SK-N-SH treated with all-trans-retinoic acid at 6 μM for 48 hours (cell line): ENCODE data around the gene TBC1D25.

Source experiments
- ATAC-seq: fragments of 200-7000 bp; cut with Tn5 transposase; 3 replicates; pipeline ENCODE4 v1.9.1; 2020; ENCODE audit warnings: mild to moderate bottlenecking, moderate library complexity
- ARNTL ChIP-seq: fragments of 450-650 bp; formaldehyde crosslinking; IDR thresholded peaks from 2 replicates; pipeline ENCODE4 v1.5.0; 2020; ENCODE audit warnings: low read depth, mild to moderate bottlenecking, moderate library complexity, borderline replicate concordance
- BACH2 ChIP-seq: fragments of 250-450 bp; sonication (Bioruptor Pico); IDR thresholded peaks from 2 replicates; pipeline ENCODE4 v1.9.0; 2021; ENCODE audit warnings: mild to moderate bottlenecking, borderline replicate concordance
- CSDC2 ChIP-seq: fragments of 250-450 bp; sonication (Bioruptor Pico); IDR thresholded peaks from 2 replicates; pipeline ENCODE4 v1.5.0; 2020; ENCODE audit warnings: mild to moderate bottlenecking, moderate library complexity
- ESRRG ChIP-seq: fragments of 250-450 bp; sonication (Bioruptor Pico); IDR thresholded peaks from 2 replicates; pipeline ENCODE4 v1.6.1; 2021; ENCODE audit warnings: mild to moderate bottlenecking
- GLIS3 ChIP-seq: fragments of 250-450 bp; sonication (Bioruptor Pico); IDR thresholded peaks from 2 replicates; pipeline ENCODE4 v1.5.0; 2020; ENCODE audit warnings: mild to moderate bottlenecking, moderate library complexity
- ISL1 ChIP-seq: fragments of 250-450 bp; sonication (Bioruptor Pico); IDR thresholded peaks from 2 replicates; pipeline ENCODE4 v2.1.2; 2022; ENCODE audit warnings: mild to moderate bottlenecking, moderate library complexity
- OSR1 ChIP-seq: fragments of 250-450 bp; sonication (Bioruptor Pico); IDR thresholded peaks from 2 replicates; pipeline ENCODE4 v1.8.0; 2022; ENCODE audit warnings: moderate library complexity, mild to moderate bottlenecking, inconsistent platforms
- POU6F1 ChIP-seq: fragments of 250-450 bp; sonication (Bioruptor Pico); IDR thresholded peaks from 2 replicates; pipeline ENCODE4 v1.8.0; 2021; ENCODE audit warnings: low read depth, mild to moderate bottlenecking, moderate library complexity, borderline replicate concordance
- PPARA ChIP-seq: fragments of 250-450 bp; sonication (Bioruptor Pico); IDR thresholded peaks from 2 replicates; pipeline ENCODE4 v1.5.0; 2020; ENCODE audit warnings: mild to moderate bottlenecking, borderline replicate concordance
- RARB ChIP-seq: fragments of 250-450 bp; sonication (Bioruptor Pico); IDR thresholded peaks from 2 replicates; pipeline ENCODE4 v1.8.0; 2021; ENCODE audit warnings: mild to moderate bottlenecking, moderate library complexity
- SNAI2 ChIP-seq: fragments of 250-450 bp; sonication (Bioruptor Pico); IDR thresholded peaks from 2 replicates; pipeline ENCODE4 v1.5.0; 2020; ENCODE audit warnings: mild to moderate bottlenecking, moderate library complexity
- TOX ChIP-seq: fragments of 250-450 bp; sonication (Bioruptor Pico); IDR thresholded peaks from 2 replicates; pipeline ENCODE4 v1.8.0; 2021; ENCODE audit warnings: mild to moderate bottlenecking, moderate library complexity, borderline replicate concordance
- ZC3H10 ChIP-seq: fragments of 250-450 bp; sonication (Bioruptor Pico); IDR thresholded peaks from 2 replicates; pipeline ENCODE4 v1.5.1; 2021; ENCODE audit warnings: mild to moderate bottlenecking, moderate library complexity
- ZFP3 ChIP-seq: fragments of 250-450 bp; sonication (Bioruptor Pico); IDR thresholded peaks from 2 replicates; pipeline ENCODE4 v1.5.0; 2020; ENCODE audit warnings: mild to moderate bottlenecking, moderate library complexity
- ZNF565 ChIP-seq: fragments of 450-650 bp; formaldehyde crosslinking; conservative IDR thresholded peaks from 2 replicates; pipeline ENCODE4 v1.5.0; 2020; ENCODE audit warnings: low read depth, mild to moderate bottlenecking, moderate library complexity
- ZNF70 ChIP-seq: fragments of 450-650 bp; formaldehyde crosslinking; IDR thresholded peaks from 2 replicates; pipeline ENCODE4 v1.5.0; 2020; ENCODE audit warnings: mild to moderate bottlenecking, moderate library complexity
- ZNF8 ChIP-seq: fragments of 450-650 bp; formaldehyde crosslinking; IDR thresholded peaks from 2 replicates; pipeline ENCODE4 v1.5.0; 2020; ENCODE audit warnings: mild to moderate bottlenecking, moderate library complexity
- TF ChIP-seq, protein P1 (sequence below): fragments of 250-450 bp; sonication (Bioruptor Pico); IDR thresholded peaks from 2 replicates; pipeline ENCODE4 v1.5.0; 2020; ENCODE audit warnings: mild to moderate bottlenecking, moderate library complexity
- TF ChIP-seq, protein P2 (sequence below): fragments of 250-450 bp; sonication (Bioruptor Pico); IDR thresholded peaks from 2 replicates; pipeline ENCODE4 v1.5.1; 2021; ENCODE audit warnings: mild to moderate bottlenecking, moderate library complexity

The TBC1D25 gene

GRCh38 chrX:48580662-48581061, 41.1 kb downstream of the TBC1D25 start:
- peak; percentile 10; the same call in 1 of the 3 replicates for ATAC-seq
- TF ChIP-seq, protein P1, sequence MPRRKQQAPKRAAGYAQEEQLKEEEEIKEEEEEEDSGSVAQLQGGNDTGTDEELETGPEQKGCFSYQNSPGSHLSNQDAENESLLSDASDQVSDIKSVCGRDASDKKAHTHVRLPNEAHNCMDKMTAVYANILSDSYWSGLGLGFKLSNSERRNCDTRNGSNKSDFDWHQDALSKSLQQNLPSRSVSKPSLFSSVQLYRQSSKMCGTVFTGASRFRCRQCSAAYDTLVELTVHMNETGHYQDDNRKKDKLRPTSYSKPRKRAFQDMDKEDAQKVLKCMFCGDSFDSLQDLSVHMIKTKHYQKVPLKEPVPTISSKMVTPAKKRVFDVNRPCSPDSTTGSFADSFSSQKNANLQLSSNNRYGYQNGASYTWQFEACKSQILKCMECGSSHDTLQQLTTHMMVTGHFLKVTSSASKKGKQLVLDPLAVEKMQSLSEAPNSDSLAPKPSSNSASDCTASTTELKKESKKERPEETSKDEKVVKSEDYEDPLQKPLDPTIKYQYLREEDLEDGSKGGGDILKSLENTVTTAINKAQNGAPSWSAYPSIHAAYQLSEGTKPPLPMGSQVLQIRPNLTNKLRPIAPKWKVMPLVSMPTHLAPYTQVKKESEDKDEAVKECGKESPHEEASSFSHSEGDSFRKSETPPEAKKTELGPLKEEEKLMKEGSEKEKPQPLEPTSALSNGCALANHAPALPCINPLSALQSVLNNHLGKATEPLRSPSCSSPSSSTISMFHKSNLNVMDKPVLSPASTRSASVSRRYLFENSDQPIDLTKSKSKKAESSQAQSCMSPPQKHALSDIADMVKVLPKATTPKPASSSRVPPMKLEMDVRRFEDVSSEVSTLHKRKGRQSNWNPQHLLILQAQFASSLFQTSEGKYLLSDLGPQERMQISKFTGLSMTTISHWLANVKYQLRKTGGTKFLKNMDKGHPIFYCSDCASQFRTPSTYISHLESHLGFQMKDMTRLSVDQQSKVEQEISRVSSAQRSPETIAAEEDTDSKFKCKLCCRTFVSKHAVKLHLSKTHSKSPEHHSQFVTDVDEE (CRISPR knock-in tag) = no peak
- TF ChIP-seq RARB (CRISPR knock-in tag) (no peak), OSR1 (no peak), GLIS3 (CRISPR knock-in tag) (no peak), ARNTL (CRISPR knock-in tag) (no peak), ZNF565 (CRISPR knock-in tag) (no peak), POU6F1 (CRISPR knock-in tag) (no peak), TOX (CRISPR knock-in tag) (no peak), ESRRG (CRISPR knock-in tag) (no peak), ZNF8 (CRISPR knock-in tag) (no peak), ISL1 (CRISPR knock-in tag) (no peak), ZFP3 (CRISPR knock-in tag) (no peak), PPARA (no peak), ZNF70 (CRISPR knock-in tag) (no peak)
- TF ChIP-seq, protein P2, sequence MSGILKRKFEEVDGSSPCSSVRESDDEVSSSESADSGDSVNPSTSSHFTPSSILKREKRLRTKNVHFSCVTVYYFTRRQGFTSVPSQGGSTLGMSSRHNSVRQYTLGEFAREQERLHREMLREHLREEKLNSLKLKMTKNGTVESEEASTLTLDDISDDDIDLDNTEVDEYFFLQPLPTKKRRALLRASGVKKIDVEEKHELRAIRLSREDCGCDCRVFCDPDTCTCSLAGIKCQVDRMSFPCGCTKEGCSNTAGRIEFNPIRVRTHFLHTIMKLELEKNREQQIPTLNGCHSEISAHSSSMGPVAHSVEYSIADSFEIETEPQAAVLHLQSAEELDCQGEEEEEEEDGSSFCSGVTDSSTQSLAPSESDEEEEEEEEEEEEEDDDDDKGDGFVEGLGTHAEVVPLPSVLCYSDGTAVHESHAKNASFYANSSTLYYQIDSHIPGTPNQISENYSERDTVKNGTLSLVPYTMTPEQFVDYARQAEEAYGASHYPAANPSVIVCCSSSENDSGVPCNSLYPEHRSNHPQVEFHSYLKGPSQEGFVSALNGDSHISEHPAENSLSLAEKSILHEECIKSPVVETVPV (CRISPR knock-in tag) = no peak
- TF ChIP-seq, all 23 proteins: peak for 0

DNA sequence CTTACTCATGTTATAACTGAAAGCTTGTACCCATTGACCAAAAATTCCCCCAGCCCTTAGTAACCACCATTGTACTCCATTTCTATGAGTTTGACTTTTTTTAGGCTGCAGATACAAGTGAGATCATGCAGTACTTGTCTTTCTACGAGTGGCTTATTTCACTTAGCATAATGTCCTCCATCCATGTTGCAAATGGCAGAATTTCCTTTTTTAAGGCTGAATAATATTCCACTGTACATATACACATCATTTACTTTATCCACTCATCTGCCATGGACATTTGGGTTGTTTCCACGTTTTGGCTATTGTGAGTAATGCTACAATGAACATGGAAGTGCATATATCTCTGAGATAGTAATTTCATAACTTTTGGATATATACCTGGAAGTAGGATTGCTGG, 45.2 kb downstream of the TBC1D25 start:
- no peak for ATAC-seq
- TF ChIP-seq ZC3H10 (CRISPR knock-in tag) (no peak), BACH2 (CRISPR knock-in tag) (no peak)
- TF ChIP-seq, all 23 proteins: peak for 0

DNA sequence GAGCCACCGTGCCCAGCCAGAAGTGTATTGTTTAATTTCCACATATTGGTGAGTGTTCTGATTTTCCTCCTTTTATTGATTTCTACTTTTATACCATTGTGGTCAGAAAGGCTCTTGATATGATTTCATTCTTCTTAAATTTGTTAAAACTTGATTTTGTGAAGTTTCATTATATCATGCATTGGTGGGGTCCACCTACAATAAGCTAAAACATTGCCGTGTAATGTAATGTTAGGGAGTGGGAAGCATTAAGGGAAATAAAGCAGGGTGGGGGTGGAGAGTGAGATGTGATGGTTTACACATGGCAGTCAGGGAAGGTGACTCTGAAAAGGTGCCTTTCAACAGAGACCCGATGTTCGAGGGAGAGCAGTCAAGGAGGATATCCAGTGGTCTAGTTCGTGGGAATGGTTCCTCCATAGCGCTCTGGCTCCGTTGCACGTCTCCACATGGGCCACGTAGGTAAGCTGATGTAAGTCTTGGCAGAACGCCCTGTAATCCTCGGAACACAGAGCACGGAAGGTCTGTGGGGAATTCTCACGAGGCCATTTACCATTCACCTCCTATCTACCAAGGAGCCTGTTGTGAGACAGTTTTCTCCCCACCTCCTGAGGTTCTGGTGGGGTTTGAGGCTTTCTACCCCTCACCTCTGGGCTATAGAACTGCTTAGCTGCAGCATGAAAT, 50.1 kb downstream of the TBC1D25 start:
- no peak for ATAC-seq
- TF ChIP-seq ZNF8 (CRISPR knock-in tag) = no peak
- TF ChIP-seq ARNTL (CRISPR knock-in tag) = no peak
- TF ChIP-seq ZFP3 (CRISPR knock-in tag) = no peak
- no peak for TF ChIP-seq ESRRG (CRISPR knock-in tag)
- TF ChIP-seq GLIS3 (CRISPR knock-in tag) = no peak
- TF ChIP-seq, protein P2 (CRISPR knock-in tag) = no peak
- TF ChIP-seq CSDC2 (CRISPR knock-in tag) = no peak
- TF ChIP-seq SNAI2 = no peak
- no peak for TF ChIP-seq ZNF565 (CRISPR knock-in tag)
- TF ChIP-seq RARB (CRISPR knock-in tag) = no peak

GRCh38 chrX:48590203-48591103, 50.9 kb downstream of the TBC1D25 start:
- no peak for ATAC-seq
- TF ChIP-seq ZNF8 (CRISPR knock-in tag) = no peak
